CD1c-positive myeloid dendritic cell (primary cell): Measurements from ENCODE around the gene TGFB1I1.
"Not testable (repeated sequence)": the region's sequence is repeated elsewhere in the genome, so short reads cannot be mapped to it uniquely, and the experiment has no call there.

Experiments used
- DNase-seq: peaks from one replicate; pipeline ENCODE4 v3.0.0-alpha.2; 2016; ENCODE audit errors: extremely low spot score

TGFB1I1 gene

GRCh38 chr16:31471241-31471874 is 594 bp upstream of the TGFB1I1 start:
- no peak for DNase-seq

- DNase-seq: peak; percentile 39
Observed at GRCh38 chr16:31472709-31473203, 804 bp downstream of the TGFB1I1 start.

GRCh38 chr16:31473264-31473984 is 1.5 kb downstream of the TGFB1I1 start:
- DNase-seq: no peak

GRCh38 chr16:31474173-31474714 is 2.3 kb downstream of the TGFB1I1 start:
- no peak for DNase-seq

GRCh38 chr16:31474773-31475738 is 3.1 kb downstream of the TGFB1I1 start:
- DNase-seq: no peak

- no peak for DNase-seq
Observed at GRCh38 chr16:31475946-31476302, 4.0 kb downstream of the TGFB1I1 start.

GRCh38 chr16:31476303-31477219 is 4.6 kb downstream of the TGFB1I1 start:
- DNase-seq: peak; percentile 71

- peak; percentile 23 for DNase-seq
Observed at GRCh38 chr16:31477220-31478216, 5.6 kb downstream of the TGFB1I1 start.

GRCh38 chr16:31478956-31479355 is 7.0 kb downstream of the TGFB1I1 start:
- no peak for DNase-seq

GRCh38 chr16:31479751-31480150 is 7.8 kb downstream of the TGFB1I1 start:
- DNase-seq: no peak

GRCh38 chr16:31480851-31481536 is 9.0 kb downstream of the TGFB1I1 start:
- peak; percentile 13 for DNase-seq

- no peak for DNase-seq
Observed at GRCh38 chr16:31483081-31483480, 11.1 kb downstream of the TGFB1I1 start, which contains the start of gene SLC5A2. TSS of gene SLC5A2 (plus strand) at chr16:31483123. CDS start at chr16:31483137, 14 bp downstream.

DNA sequence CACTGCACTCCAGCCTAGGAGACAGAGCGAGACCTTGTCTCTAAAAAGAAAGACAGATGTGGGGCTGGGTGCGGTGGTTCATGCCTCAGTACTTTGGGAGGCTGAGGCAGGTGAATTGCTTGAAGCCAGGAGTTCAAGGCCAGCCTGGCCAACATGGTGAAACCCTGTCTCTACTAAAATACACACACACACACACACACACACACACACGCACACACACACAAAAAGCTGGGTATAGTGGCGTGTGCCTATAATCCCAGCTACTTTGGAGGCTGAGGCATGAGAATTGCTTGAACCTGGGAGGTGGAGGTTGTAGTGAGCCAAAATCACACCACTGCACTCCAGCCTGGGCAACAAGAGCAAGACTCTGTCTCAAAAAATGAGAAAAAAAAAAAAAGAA is 12.1 kb downstream of the TGFB1I1 start:
- not testable (repeated sequence) for DNase-seq

- DNase-seq: no peak
Observed at GRCh38 chr16:31484491-31485171, 12.7 kb downstream of the TGFB1I1 start.

DNA sequence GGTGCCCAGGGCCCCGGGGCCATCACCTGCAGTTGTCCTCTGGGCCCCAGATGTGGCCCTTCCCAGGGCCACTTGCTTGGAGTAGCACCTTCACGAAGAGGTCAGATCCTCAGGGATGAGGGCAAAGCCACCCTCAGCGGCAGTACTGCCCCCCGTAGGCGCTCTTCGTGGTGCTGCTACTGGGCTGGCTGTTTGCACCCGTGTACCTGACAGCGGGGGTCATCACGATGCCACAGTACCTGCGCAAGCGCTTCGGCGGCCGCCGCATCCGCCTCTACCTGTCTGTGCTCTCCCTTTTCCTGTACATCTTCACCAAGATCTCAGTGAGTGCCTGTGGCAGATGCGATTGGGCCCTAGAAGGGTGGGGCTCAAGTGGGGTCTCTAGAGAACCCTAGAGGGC is 13.6 kb downstream of the TGFB1I1 start:
- DNase-seq: no peak

- no peak for DNase-seq
Observed at GRCh38 chr16:31486045-31486444, 14.1 kb downstream of the TGFB1I1 start.

GRCh38 chr16:31487071-31487719 is 15.2 kb downstream of the TGFB1I1 start:
- DNase-seq: peak; percentile 32
